ENCODE data around the gene TIGD7. TPM values are rescaled to one million over a fixed set of nuclear protein-coding genes. Genes with fewer than 3 reads are reported as not detected.

Gene TIGD7
- total and polyA plus RNA-seq, 2 of the 13 experiments (the other 11 are each of a cell fraction or from before 2014, with no cell fraction given) = not detected

- TF ChIP-seq HNRNPUL1 (IDR thresholded peaks at IDR 0.05; ENCODE audit: low read depth, low read length) (no peak), CCDC6 (CRISPR knock-in tag; IDR thresholded peaks at IDR 0.05) (no peak; the same call in 1 of the 2 replicates), NR2F1 (CRISPR knock-in tag; IDR thresholded peaks at IDR 0.05) (no peak), KLF16 (CRISPR knock-in tag; IDR thresholded peaks at IDR 0.05) (peak in 1 of 2 experiments; percentile 61; a peak in 1 of 4 replicates), PRDM4 (CRISPR knock-in tag; IDR thresholded peaks at IDR 0.05; ENCODE audit: borderline replicate concordance) (no peak), MZF1 (CRISPR knock-in tag; IDR thresholded peaks at IDR 0.05; ENCODE audit: borderline replicate concordance) (peak; percentile 94), ZNF12 (CRISPR knock-in tag; IDR thresholded peaks at IDR 0.05) (no peak), SOX6 (IDR thresholded peaks at IDR 0.05) (no peak), SOX6 (CRISPR knock-in tag; IDR thresholded peaks at IDR 0.05) (no peak), KIAA2018 (CRISPR knock-in tag; IDR thresholded peaks at IDR 0.05; ENCODE audit: borderline replicate concordance) (no peak)
- TF ChIP-seq, protein P1, sequence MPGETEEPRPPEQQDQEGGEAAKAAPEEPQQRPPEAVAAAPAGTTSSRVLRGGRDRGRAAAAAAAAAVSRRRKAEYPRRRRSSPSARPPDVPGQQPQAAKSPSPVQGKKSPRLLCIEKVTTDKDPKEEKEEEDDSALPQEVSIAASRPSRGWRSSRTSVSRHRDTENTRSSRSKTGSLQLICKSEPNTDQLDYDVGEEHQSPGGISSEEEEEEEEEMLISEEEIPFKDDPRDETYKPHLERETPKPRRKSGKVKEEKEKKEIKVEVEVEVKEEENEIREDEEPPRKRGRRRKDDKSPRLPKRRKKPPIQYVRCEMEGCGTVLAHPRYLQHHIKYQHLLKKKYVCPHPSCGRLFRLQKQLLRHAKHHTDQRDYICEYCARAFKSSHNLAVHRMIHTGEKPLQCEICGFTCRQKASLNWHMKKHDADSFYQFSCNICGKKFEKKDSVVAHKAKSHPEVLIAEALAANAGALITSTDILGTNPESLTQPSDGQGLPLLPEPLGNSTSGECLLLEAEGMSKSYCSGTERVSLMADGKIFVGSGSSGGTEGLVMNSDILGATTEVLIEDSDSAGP (CRISPR knock-in tag; IDR thresholded peaks at IDR 0.05; ENCODE audit: borderline replicate concordance) = peak; percentile 92; the same call in 1 of the 2 replicates
- TF ChIP-seq, protein P2, sequence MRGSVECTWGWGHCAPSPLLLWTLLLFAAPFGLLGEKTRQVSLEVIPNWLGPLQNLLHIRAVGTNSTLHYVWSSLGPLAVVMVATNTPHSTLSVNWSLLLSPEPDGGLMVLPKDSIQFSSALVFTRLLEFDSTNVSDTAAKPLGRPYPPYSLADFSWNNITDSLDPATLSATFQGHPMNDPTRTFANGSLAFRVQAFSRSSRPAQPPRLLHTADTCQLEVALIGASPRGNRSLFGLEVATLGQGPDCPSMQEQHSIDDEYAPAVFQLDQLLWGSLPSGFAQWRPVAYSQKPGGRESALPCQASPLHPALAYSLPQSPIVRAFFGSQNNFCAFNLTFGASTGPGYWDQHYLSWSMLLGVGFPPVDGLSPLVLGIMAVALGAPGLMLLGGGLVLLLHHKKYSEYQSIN (CRISPR knock-in tag; IDR thresholded peaks at IDR 0.05; ENCODE audit: borderline replicate concordance) = no peak
- TF ChIP-seq, protein P3, sequence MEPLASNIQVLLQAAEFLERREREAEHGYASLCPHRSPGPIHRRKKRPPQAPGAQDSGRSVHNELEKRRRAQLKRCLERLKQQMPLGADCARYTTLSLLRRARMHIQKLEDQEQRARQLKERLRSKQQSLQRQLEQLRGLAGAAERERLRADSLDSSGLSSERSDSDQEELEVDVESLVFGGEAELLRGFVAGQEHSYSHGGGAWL (CRISPR knock-in tag; IDR thresholded peaks at IDR 0.05) = peak; percentile 77
These were observed 40.8 kb downstream of the TIGD7 start (continued) for GRCh38 chr16:3264137-3265036.

Data from HepG2 (cell line).